WTC11 (cell line): ENCODE results near the gene CTNNA1.

ENCODE experiments used
- CTCF ChIP-seq: fragments of 200-600 bp; IDR thresholded peaks from 2 replicates; pipeline ENCODE4 v1.8.0; 2022; ENCODE audit warnings: antibody characterized with exemption
- E2F5 ChIP-seq: sonication (generic); formaldehyde crosslinking; IDR thresholded peaks from 2 replicates; pipeline ENCODE4 v1.8.1; 2022; ENCODE audit warnings: mild to moderate bottlenecking, moderate library complexity, missing genetic modification reagents
- ETV6 ChIP-seq: sonication (generic); formaldehyde crosslinking; IDR thresholded peaks from 2 replicates; pipeline ENCODE4 v1.8.1; 2022; ENCODE audit warnings: mild to moderate bottlenecking, missing genetic modification reagents
- GRHL2 ChIP-seq: fragments of 250-450 bp; sonication (Bioruptor Pico); IDR thresholded peaks from 2 replicates; pipeline ENCODE4 v1.8.0; 2022; ENCODE audit warnings: mild to moderate bottlenecking, moderate library complexity; ENCODE audit not compliant: insufficient replicate concordance, severe bottlenecking
- JUN ChIP-seq: sonication (generic); formaldehyde crosslinking; IDR thresholded peaks from 2 replicates; pipeline ENCODE4 v1.8.0; 2023; ENCODE audit warnings: mild to moderate bottlenecking, missing genetic modification reagents
- MLX ChIP-seq: sonication (generic); formaldehyde crosslinking; IDR thresholded peaks from 2 replicates; pipeline ENCODE4 v1.8.1; 2023; ENCODE audit warnings: mild to moderate bottlenecking, missing genetic modification reagents, moderate library complexity
- NR2C2 ChIP-seq: sonication (generic); formaldehyde crosslinking; IDR thresholded peaks from 2 replicates; pipeline ENCODE4 v1.8.0; 2022; ENCODE audit warnings: mild to moderate bottlenecking, missing genetic modification reagents
- RELA ChIP-seq: sonication (generic); formaldehyde crosslinking; IDR thresholded peaks from 2 replicates; pipeline ENCODE4 v1.8.1; 2022; ENCODE audit warnings: missing genetic modification reagents, mild to moderate bottlenecking, borderline replicate concordance
- USF1 ChIP-seq: sonication (generic); formaldehyde crosslinking; IDR thresholded peaks from 2 replicates; pipeline ENCODE4 v1.8.0; 2022; ENCODE audit warnings: mild to moderate bottlenecking, missing genetic modification reagents
- ZBTB43 ChIP-seq: sonication (generic); formaldehyde crosslinking; IDR thresholded peaks from 2 replicates; pipeline ENCODE4 v1.8.1; 2023; ENCODE audit warnings: mild to moderate bottlenecking, missing genetic modification reagents
- TF ChIP-seq, protein P1 (sequence below): sonication (generic); formaldehyde crosslinking; IDR thresholded peaks from 2 replicates; pipeline ENCODE4 v1.8.0; 2022; ENCODE audit warnings: mild to moderate bottlenecking, missing genetic modification reagents
- TF ChIP-seq, protein P2 (sequence below): sonication (generic); formaldehyde crosslinking; conservative IDR thresholded peaks from 2 replicates; pipeline ENCODE4 v1.8.1; 2023; ENCODE audit warnings: mild to moderate bottlenecking, low read depth, missing genetic modification reagents, moderate library complexity

- TF ChIP-seq USF1 (CRISPR knock-in tag): no peak
- no peak for TF ChIP-seq JUN
- no peak for TF ChIP-seq CTCF
- no peak for TF ChIP-seq E2F5
- no peak for TF ChIP-seq ZBTB43 (CRISPR knock-in tag)
- TF ChIP-seq, protein P1, sequence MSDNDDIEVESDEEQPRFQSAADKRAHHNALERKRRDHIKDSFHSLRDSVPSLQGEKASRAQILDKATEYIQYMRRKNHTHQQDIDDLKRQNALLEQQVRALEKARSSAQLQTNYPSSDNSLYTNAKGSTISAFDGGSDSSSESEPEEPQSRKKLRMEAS: no peak
- no peak for TF ChIP-seq NR2C2 (CRISPR knock-in tag)
- TF ChIP-seq RELA: no peak
- no peak for TF ChIP-seq GRHL2 (CRISPR knock-in tag)
- no peak for TF ChIP-seq MLX (CRISPR knock-in tag)
- TF ChIP-seq, protein P2, sequence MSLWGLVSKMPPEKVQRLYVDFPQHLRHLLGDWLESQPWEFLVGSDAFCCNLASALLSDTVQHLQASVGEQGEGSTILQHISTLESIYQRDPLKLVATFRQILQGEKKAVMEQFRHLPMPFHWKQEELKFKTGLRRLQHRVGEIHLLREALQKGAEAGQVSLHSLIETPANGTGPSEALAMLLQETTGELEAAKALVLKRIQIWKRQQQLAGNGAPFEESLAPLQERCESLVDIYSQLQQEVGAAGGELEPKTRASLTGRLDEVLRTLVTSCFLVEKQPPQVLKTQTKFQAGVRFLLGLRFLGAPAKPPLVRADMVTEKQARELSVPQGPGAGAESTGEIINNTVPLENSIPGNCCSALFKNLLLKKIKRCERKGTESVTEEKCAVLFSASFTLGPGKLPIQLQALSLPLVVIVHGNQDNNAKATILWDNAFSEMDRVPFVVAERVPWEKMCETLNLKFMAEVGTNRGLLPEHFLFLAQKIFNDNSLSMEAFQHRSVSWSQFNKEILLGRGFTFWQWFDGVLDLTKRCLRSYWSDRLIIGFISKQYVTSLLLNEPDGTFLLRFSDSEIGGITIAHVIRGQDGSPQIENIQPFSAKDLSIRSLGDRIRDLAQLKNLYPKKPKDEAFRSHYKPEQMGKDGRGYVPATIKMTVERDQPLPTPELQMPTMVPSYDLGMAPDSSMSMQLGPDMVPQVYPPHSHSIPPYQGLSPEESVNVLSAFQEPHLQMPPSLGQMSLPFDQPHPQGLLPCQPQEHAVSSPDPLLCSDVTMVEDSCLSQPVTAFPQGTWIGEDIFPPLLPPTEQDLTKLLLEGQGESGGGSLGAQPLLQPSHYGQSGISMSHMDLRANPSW: no peak
- no peak for TF ChIP-seq ETV6 (CRISPR knock-in tag)
These were observed 14.8 kb upstream of the CTNNA1 start for GRCh38 chr5:138738399-138738798.
